NOMO-1 (cell line): ENCODE measurements around the gene MTUS2.

Experiments
- DNase-seq, 2 experiments: peaks; one replicate each; lab custom pipeline; 2025; ENCODE audit not compliant: unreplicated experiment in 2 of 2; lab: John Stamatoyannopoulos, UW

The MTUS2 gene

DNA sequence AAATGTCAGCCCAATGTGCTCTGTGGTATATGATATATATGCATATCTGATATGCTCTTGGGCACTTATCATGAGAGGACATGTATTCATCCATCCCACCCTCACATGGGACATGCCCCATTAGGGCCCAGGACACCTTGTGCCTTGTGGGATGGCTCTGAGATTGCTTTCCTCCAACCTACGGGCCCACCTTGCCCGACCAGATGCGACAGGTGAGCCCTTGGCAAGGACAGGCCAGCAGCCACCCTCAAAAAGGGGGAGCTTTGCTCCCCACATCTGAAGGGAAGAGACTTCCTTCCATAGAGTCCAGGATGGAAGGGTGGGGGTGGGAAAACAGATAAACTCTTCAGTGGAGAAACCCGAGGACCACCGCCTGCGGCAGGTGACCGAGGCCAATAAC lies 716.7 kb downstream of the MTUS2 start:
- no peak for DNase-seq

- no peak for DNase-seq
Observed at GRCh38 chr13:29537736-29538651, 717.9 kb downstream of the MTUS2 start.

GRCh38 chr13:29538652-29539040 lies 718.5 kb downstream of the MTUS2 start:
- DNase-seq = no peak

DNA sequence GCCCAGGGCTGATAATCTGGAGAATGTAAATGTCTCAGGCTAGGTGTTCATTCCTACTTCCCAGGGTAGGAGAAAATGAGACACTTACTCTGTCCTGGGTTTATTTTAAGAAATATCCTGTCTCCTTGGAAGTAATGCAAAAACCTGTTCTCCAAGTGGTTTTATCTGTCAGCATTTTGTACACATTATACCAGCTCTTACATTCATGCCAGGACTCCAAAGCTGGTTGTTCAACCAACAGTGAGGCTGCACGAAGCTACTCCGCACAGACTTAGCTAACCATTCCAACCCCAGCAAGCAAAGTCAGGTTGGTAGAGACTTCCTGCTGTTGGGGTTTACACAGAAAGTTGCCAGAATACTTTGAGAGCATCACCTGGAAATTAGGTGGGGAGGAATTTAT lies 719.7 kb downstream of the MTUS2 start:
- no peak for DNase-seq

- no peak for DNase-seq
Observed at GRCh38 chr13:29540334-29540733, 720.2 kb downstream of the MTUS2 start.

DNA sequence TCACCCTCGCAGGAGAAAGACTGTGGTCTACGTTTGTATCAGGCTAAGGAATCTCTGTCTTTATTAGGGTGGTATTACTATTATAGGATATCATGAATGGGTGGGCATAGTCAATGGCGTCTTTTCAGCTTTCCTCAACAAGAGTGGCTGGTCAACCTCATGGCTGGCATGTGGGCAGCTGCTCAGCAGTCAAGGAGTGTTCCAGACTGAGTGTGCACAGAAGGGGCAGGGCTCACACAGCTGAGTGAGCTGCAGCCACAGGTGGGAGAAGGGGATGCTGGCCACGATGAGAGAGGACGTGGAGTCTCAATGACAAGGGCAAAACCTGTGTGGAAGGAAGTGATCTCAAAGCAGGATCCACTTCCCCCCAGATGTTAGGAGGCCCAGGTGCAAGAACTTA lies 720.7 kb downstream of the MTUS2 start:
- no peak for DNase-seq

- DNase-seq = no peak
Observed at GRCh38 chr13:29541400-29541799, 721.3 kb downstream of the MTUS2 start.

DNA sequence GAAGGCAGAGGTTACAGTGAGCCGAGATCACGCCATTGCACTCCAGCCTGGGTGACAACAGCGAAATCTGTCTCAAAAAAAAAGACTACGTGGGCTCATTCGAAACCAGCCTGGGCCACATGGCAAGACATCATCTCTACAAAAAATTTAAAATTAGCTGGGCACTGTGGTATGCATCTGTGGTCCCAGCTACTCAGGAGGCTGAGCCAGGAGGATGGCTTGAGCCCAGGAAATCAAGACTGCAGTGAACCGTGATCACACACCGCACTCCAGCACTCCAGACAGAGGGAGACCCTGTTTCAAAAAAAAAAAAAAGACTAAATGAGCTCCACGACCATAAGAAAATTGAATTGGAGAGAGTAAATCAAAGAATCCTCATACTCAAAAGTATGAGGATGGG lies 722.2 kb downstream of the MTUS2 start:
- DNase-seq = no peak

GRCh38 chr13:29543230-29544215 lies 723.4 kb downstream of the MTUS2 start:
- DNase-seq = peak; percentile 2 to 35

- DNase-seq = no peak
Observed at GRCh38 chr13:29545988-29546387, 725.8 kb downstream of the MTUS2 start.

DNA sequence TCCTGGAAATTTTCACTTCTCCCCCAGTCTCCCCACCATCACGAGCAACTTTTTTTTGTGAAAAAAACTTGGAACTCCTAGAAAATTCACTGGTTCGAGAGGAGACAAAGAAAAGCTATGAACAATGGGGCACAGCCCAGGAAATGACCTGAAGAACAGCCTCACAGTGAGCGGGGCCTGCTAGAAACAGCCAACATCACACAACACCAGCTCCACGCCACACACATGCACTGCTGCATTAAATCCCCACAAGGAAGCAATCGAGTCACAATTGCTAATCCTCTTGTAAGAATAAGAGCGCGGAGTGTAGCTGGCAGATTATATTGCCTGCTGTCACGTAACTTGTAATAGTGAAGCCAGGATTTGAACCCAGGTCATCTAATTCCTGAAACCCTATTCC lies 726.5 kb downstream of the MTUS2 start:
- no peak for DNase-seq

- no peak for DNase-seq
Observed at GRCh38 chr13:29547153-29547552, 727.0 kb downstream of the MTUS2 start.

DNA sequence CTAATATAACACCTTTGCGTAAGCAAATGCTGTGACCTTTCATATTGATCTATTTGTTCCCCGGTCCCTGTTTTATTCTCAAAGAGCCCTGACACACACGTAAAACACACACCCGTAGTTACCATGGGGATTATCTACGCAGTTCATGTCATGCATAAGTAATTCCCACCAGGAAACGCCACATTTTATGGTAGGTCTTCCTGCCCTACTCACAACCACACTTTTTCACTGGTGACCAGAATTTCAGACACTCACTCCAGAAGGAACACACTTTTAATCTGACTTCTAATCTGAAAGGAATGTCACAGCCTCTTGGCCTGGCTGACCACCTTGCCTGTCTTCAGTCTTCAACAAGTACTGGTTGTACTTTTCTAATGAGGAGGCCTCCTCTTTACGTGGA lies 728.6 kb downstream of the MTUS2 start:
- no peak for DNase-seq

DNA sequence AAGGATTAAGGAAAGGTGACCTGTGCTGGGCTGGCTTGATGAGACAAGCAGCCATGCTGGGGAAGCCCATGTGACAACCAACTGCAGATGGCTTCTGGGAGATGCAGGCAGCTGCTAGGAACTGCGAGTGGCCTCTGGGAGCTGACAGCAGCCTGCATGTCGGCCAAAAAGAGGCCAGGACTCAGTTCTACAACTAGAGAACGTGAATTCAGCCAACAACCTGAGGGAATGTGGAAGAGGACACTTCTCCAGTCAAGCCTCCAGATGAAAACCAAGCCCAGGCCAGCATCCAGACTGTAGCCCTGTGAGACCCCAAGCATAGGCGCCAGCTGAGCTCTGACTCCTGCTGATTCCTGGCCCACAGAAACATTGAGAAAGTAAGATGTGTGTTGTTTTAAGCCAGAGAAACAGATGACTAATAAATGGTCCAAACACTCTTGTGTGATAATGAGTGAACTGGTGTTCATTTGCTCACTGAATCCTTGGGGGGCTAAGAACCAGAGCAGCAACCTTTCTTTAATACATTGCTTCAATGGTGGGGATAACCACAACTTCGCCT lies 730.4 kb downstream of the MTUS2 start:
- no peak for DNase-seq

- no peak for DNase-seq
Observed at GRCh38 chr13:29551214-29551613, 731.1 kb downstream of the MTUS2 start.
